Measurements from ENCODE around the gene AURKA.
A peak's percentile ranks its signal among the peaks of the same experiment; 100 is the strongest.
"Not testable (repeated sequence)": the region's sequence is repeated elsewhere in the genome, so short reads cannot be mapped to it uniquely, and the experiment has no call there.

AURKA gene

DNA sequence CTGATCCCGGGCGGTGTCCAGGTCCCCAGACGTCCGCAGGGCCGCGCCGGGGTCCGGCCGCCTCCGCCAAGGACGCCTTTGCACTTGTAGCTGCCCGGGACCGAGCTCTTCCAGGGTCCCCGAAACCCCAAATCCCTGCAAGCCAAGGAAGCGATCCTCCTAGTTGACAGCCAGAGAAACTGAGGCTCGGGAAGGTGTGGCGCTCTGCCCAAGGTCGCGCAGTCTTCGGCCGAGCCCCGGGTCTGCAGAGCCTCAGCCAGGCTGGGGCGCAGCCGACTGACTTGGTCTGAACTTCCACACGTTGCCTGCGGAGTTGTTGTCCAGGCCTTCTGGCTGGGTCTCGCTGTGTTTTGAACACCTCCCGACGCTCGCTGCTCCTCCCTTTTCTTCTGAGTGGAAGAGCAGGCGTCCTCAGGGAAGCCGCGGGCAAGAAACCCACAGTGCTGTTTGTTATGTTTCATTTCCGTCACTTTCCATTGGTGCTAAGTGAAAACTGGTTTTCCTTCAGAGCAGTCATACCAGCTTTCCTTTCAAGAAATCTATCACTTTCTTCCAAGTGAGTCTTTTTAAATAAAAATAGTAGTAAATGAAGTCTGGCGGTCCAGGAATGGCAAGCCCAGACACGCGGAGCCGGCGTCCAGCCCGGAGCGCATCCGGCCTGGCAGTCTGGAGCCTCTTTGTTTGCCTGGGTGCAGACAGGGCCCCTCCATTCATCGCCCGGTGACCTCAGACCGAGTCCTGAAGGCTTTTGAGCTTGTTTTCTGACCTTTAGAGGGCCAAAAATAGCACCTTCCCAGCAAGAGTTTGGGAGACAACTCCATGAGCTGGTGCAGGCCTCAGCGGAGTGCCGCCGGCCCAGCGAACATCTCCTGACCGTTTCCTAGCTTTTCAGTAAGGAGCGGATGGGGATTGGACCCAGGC lies 32.5 kb downstream of the AURKA start:
- peak; percentile 7 for DNase-seq (ENCODE audit: low read depth)

GRCh38 chr20:56358600-56359211 lies 33.3 kb downstream of the AURKA start, which contains the start of gene FAM210B:
Gene FAM210B (plus strand): TSS chr20:56358974. CDS start chr20:56359006, 32 bp downstream.
- DNase-seq (ENCODE audit: low read depth), result peak; percentile 71

GRCh38 chr20:56358070-56358469 lies 33.9 kb downstream of the AURKA start:
- DNase-seq (ENCODE audit: low read depth), result no peak

DNA sequence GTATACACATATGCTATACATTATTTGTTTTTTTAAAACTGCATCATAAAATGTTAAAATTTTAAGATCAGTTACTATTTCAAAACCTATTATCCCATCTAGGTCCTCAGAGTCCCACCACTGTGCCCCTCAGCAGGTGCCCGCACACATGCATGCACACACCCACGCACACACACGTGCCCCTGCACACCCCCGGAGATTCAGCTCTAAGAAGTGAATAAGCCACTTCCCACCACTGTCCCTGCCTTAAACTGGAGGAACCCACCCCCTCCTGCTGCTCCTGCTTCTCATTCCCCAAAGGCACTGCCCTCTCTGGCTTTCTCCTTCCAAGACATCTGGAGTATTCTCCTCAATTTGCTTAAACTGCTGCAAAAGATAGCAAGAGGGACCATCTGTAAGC lies 38.7 kb downstream of the AURKA start:
- no peak for DNase-seq (ENCODE audit: low read depth)

GRCh38 chr20:56352345-56353055 lies 39.5 kb downstream of the AURKA start:
- no peak for DNase-seq (ENCODE audit: low read depth)

GRCh38 chr20:56350842-56351241 lies 41.2 kb downstream of the AURKA start:
- DNase-seq (ENCODE audit: low read depth), result no peak

DNA sequence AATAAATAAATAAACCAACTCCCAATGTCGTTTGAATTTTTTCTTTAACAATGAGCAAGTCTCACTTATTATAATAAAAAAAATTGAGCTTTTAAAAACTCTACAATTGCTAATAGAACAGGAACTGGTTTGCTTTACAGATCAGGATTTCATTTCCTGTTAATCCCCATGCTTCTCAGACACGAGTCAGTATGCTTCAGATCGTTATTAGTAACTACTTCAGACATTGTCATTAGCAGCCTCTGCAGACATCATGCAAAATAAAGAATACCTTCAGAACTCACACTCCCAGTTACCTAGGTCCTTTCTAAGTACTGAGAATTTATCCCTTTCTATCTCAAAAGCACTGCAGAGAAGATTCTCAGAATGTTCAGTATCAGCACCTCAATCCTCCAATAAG lies 43.3 kb downstream of the AURKA start:
- no peak for DNase-seq (ENCODE audit: low read depth)

- DNase-seq (ENCODE audit: low read depth), result no peak
Observed at GRCh38 chr20:56348305-56348693, 43.7 kb downstream of the AURKA start.

DNA sequence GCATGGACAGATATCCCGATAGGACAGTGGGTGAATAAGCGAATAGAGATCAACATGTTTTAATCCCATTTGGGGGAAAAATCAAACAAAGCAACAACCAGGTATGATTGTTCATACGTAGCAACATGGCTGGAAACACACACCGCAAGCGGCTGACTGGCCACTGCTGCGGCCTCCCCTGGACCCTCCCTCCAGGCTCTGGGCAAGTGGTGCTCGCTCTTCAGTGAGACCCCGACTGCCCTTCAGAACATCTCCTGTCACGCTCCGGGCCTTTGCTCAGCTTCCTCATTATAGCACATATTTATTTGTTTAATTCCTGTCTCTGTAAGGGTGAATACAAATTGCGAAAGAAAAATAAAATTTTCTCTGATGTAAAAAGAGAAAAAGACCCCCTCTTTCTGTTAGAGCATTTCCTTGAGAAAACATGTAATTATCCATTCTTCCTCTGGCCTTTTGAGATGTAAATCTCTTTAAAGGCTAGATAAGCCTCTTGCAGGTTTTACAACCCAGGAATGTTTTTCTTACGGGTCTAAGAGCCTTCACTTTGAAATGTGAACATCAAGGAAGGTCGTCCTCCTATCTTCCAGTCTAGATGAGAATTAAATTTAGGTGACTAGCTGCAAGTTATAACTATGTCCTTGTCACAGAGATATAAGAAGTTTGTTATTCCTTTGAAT lies 44.2 kb downstream of the AURKA start:
- no peak for DNase-seq (ENCODE audit: low read depth)

- no peak for DNase-seq (ENCODE audit: low read depth)
Observed at GRCh38 chr20:56345911-56346310, 46.1 kb downstream of the AURKA start.

- peak; percentile 8 for DNase-seq (ENCODE audit: low read depth)
Observed at GRCh38 chr20:56343861-56344381, 48.1 kb downstream of the AURKA start.

GRCh38 chr20:56342783-56343182 lies 49.2 kb downstream of the AURKA start:
- DNase-seq (ENCODE audit: low read depth), result no peak

GRCh38 chr20:56336709-56337108 lies 55.3 kb downstream of the AURKA start:
- not testable (repeated sequence) for DNase-seq (ENCODE audit: low read depth)

GRCh38 chr20:56328861-56329260 lies 63.2 kb downstream of the AURKA start:
- DNase-seq (ENCODE audit: low read depth), result no peak

DNA sequence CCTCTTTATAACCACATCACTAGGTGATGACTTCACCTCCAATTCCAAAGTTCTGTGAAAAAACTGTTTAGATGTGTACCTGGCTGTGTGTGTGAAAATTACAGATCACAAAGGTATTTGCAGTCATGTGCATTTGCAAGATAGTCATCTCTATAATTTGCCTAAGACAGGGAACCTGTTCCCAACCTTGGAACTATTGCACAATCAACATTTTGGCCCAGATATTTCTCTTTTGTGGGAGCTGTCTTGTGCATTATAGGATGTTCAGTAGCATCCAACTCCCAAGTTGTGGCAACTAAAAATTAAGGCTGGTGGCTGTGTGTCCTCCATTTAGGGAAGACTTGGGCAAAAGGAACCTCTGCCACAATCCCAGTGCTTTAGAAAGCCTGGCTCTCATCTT lies 67.2 kb downstream of the AURKA start:
- no peak for DNase-seq (ENCODE audit: low read depth)

DNA sequence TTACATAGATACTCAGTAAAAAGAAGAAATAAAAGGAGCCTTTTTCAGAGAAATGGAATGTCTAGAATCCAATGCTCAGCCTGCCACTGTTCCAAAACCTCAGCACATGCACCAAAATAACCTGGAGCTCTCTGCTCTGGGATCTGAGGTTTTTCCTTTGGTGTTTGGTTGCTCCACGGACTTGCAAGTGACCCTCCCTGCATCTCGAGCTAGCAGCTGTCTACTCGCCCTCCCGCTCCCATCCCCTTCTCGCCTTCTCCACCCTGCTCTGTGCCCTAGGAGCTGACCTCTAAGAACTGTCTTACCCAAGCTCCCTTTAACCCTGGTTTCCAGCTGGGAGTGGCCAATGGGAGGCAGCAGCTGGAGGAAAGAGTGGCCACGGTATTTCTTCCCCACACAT lies 68.4 kb downstream of the AURKA start:
- no peak for DNase-seq (ENCODE audit: low read depth)

DNA sequence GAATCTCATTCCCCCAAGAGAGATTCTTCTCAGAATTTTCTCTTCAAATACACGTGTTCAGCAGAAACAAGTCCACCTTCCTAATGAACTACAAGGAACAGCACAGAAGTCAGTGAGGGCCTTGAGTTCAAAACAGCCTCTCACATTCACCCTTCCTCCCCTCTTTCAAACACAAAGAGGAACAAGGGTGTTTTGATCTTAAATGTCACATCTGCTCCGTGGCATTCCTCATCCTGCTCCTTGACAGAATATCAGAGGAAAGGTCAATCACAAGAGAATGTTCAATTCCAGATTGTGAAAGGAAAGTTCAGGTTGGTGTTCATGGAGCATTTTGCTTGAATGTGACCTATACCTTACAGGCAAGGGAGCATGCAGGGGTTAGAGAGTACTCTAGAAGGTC lies 68.8 kb downstream of the AURKA start:
- DNase-seq (ENCODE audit: low read depth), result no peak

DNA sequence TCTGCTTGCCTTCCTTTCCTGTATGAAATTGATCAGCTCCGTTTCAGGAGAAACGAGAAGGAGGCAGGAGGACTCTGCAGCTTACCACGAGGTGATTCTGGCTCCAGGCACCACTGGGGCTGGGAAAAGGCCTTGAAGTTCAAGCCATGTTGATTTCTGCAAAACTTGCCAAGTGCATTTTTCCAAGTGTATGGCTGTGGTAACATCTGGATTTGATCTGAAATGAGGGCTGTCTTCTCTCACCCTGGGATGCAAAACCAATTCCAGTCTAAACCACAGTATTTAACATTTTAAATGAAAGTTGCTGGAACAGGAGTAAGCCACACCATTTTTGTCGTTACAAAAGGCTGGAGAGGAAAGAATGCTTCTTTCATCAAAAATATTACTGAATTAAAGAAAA lies 69.3 kb downstream of the AURKA start:
- no peak for DNase-seq (ENCODE audit: low read depth)

Data from activated T-cell treated with anti-CD3 and anti-CD28 coated beads for 1 hour (primary cell).